GM12873 (cell line): ENCODE data around the gene RUBCNL.

Experiments used
- TF ChIP-seq, protein P1 (sequence below): IDR thresholded peaks from 2 replicates; pipeline ENCODE4 v1.5.1; 2012; ENCODE audit warnings: low read depth, mild to moderate bottlenecking, moderate library complexity, low read length, control low read depth; ENCODE audit not compliant: insufficient read depth; ENCODE audit errors: missing control alignments

The RUBCNL gene

DNA sequence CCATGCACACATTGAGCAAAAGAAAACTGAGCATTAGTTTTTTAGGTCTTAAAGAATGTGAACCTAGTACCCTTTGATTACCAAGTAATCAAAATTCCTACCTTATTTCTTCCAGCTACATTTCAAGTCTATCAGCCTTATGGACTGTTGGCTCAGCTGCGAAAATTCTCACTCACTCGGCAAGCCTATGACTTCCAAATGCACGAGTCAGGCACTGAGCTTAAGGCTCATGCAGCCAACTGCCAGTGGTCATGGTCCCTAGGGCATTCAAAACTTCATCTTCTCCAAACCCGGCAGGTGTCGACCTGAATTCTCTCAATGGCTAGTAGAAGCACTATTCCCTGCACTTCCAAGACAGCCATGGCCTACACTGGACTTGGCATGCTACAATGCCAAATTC is 41.2 kb downstream of the RUBCNL start:
- TF ChIP-seq, protein P1, sequence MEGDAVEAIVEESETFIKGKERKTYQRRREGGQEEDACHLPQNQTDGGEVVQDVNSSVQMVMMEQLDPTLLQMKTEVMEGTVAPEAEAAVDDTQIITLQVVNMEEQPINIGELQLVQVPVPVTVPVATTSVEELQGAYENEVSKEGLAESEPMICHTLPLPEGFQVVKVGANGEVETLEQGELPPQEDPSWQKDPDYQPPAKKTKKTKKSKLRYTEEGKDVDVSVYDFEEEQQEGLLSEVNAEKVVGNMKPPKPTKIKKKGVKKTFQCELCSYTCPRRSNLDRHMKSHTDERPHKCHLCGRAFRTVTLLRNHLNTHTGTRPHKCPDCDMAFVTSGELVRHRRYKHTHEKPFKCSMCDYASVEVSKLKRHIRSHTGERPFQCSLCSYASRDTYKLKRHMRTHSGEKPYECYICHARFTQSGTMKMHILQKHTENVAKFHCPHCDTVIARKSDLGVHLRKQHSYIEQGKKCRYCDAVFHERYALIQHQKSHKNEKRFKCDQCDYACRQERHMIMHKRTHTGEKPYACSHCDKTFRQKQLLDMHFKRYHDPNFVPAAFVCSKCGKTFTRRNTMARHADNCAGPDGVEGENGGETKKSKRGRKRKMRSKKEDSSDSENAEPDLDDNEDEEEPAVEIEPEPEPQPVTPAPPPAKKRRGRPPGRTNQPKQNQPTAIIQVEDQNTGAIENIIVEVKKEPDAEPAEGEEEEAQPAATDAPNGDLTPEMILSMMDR = no peak

DNA sequence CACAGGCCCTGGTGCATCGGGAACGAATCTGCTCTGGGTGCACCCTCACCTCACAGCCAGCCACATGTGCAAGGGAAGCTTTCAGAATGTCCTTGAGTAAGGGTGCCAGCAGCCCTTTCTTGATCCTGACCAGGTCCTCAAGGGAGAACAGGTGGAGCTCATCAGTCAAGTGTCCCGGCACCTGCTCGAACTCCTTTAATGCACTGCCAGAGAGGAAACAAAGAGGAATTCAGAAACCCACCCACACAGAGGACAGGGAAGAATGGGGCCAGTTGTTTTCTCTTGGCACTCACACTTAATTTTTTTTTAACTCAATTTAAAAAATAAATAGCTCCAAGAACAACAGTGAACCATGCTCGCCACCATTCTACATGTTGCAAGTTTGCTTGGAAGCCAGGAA is 41.7 kb downstream of the RUBCNL start:
- TF ChIP-seq, protein P1 = no peak

DNA sequence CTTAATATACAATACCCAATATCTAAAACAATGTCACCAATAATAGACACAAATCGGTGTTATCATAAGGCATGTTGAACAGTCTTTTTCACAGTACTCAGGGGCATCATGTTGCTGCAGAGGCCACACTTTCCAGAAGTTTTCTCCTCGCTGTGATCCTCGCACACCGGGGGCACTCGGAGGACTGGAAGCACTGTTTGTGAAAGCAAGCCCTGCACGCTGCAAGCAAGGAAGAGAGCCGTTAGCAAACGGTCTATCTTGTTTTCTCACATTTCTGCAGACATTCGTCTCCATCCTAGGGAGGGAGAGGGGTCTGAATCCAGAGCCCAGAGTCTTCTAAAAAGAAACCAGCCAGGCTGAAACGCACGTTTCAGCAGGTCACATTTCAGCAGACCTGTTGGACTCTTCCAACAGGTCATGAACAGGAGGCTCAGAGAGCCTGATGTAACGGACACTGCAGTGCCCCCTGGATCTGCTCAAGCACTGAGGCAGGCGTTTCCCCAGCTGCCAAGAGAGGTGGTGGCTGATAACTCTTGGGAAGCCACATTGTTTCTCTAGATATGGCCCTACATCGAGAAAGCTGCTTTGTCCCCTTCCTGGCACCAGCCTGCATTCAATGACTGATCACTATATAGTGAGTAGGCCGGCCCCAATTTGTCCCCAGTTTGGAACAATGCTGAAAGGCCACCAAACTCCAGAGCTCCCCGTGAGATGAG is 43.6 kb downstream of the RUBCNL start:
- TF ChIP-seq, protein P1 = no peak

DNA sequence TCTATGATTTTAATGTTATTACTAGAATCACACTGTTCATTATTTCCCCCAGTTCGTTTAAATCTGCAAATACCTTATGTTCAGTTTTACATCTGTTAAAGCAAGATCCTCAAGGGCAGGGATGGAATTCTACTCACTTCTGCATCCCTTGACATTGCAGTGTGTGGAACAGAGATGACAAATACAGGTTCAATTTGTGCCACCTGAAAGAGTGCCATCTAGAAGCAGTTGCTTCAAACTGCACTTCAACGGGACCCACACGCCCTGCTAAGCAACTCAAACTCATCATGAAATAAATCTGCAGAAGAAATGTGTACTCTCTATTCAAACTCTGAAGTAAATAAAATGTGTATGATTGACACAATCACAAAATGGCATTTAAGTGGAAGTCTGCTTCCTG is 44.5 kb downstream of the RUBCNL start:
- TF ChIP-seq, protein P1 = peak; percentile 8

DNA sequence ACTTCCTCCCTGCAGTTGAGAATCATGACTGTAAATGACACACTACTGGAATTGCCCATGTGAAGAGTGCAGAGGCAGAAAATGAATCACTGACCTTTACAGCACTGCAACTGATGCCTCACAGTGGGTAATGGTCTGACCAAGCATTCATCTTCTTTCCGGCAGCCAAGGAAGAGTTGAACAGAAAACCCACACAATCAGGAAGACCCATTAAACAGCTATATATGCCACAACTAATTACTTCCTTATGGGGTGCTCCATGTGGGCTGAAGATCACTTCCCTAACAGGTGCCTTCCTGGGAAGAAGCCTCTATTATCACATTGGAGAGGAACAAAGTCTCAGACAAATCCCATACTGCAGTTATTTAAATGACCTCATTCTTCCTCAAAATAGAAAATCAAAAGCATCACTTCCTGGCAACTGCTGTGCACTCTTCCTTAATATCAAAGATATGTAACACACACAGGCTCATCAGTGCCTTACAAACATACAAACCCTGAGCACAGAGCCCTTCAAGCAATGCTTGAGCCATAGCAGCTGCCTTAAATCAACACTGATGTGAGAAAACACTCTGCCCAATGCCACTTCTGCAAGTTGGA is 45.8 kb downstream of the RUBCNL start:
- TF ChIP-seq, protein P1 = no peak

DNA sequence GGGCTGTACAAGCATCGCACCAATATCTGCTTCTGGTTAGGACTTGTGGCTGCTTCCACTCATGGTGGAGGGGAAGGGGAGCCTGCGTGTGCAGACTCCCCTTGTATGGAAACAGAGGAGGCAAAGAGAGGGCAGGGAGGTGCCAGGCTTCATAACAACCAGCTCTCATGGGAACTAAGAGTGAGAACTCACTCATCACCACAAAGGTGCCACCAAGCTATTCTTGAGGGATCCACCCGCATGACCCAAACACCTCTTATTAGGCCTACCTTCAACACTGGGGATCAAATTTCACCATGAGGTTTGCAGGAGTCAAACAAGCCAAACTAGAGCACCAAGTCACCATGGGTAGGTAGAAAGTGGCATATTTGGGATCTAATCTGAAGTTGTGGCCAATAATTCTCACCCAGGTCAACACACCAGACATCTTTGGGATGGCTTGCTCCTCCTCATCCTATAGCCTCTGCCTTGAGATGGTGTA is 46.4 kb downstream of the RUBCNL start:
- TF ChIP-seq, protein P1 = no peak

DNA sequence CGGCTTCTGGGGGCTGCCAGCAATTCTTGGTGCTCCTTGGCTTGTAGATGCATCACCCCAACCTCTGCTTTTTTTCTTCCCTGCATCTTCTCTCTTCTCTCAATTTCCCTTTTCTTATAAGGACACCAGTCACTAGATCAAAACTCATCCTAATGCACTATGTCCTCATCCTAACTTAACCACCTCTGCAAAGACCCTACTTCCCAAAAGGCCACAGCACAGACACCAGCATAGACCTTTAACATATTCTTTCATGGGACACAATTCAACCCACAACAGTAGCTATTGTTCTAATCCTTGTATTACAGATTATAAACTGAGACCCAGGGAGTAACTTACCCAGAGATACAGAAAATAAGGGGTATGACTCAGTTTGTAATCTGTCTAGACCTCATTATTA is 47.0 kb downstream of the RUBCNL start:
- TF ChIP-seq, protein P1 = no peak
